GM18517 (cell line): ENCODE results near the gene TNIP3.
"Not testable (repeated sequence)": the region's sequence is repeated elsewhere in the genome, so short reads cannot be mapped to it uniquely, and the experiment has no call there.

ENCODE experiments used
- ATAC-seq: cut with Tn5 transposase; IDR thresholded peaks from one replicate; pipeline ENCODE4 v1.9.1; 2021; ENCODE audit warnings: mild to moderate bottlenecking, moderate library complexity; ENCODE audit not compliant: unreplicated experiment

Gene TNIP3

GRCh38 chr4:121164291-121164690, at the start of gene TNIP3:
TNIP3 (minus strand) TSS chr4:121164321; CDS start chr4:121164125, 196 bp downstream.
- ATAC-seq, result no peak

- no peak for ATAC-seq
Measured at GRCh38 chr4:121212806-121213205, 48.7 kb upstream of the TNIP3 start.

- no peak for ATAC-seq
Measured at GRCh38 chr4:121209171-121209570, 45.0 kb upstream of the TNIP3 start.

- no peak for ATAC-seq
Measured at GRCh38 chr4:121208244-121209007, 44.3 kb upstream of the TNIP3 start.

GRCh38 chr4:121205777-121206176, 41.7 kb upstream of the TNIP3 start:
- ATAC-seq, result not testable (repeated sequence)

- peak; percentile 84 for ATAC-seq
Measured at GRCh38 chr4:121200795-121201472, 36.8 kb upstream of the TNIP3 start.

- peak; percentile 82 for ATAC-seq
Measured at GRCh38 chr4:121199742-121200561, 35.8 kb upstream of the TNIP3 start.

- ATAC-seq, result no peak
Measured at GRCh38 chr4:121198251-121198650, 34.1 kb upstream of the TNIP3 start.

- no peak for ATAC-seq
Measured at GRCh38 chr4:121195649-121196048, 31.5 kb upstream of the TNIP3 start.

GRCh38 chr4:121192480-121192879, 28.4 kb upstream of the TNIP3 start:
- no peak for ATAC-seq

- no peak for ATAC-seq
Measured at GRCh38 chr4:121192013-121192412, 27.9 kb upstream of the TNIP3 start.

GRCh38 chr4:121191361-121191760, 27.2 kb upstream of the TNIP3 start:
- no peak for ATAC-seq

GRCh38 chr4:121190389-121190788, 26.3 kb upstream of the TNIP3 start:
- ATAC-seq, result no peak

GRCh38 chr4:121189326-121190215, 25.4 kb upstream of the TNIP3 start:
- peak; percentile 93 for ATAC-seq

GRCh38 chr4:121187206-121187605, 23.1 kb upstream of the TNIP3 start:
- no peak for ATAC-seq

- ATAC-seq, result peak; percentile 31
Measured at GRCh38 chr4:121185960-121186359, 21.8 kb upstream of the TNIP3 start.

- no peak for ATAC-seq
Measured at GRCh38 chr4:121183989-121184388, 19.9 kb upstream of the TNIP3 start.

GRCh38 chr4:121183361-121183760, 19.2 kb upstream of the TNIP3 start:
- ATAC-seq, result no peak

GRCh38 chr4:121182296-121182695, 18.2 kb upstream of the TNIP3 start:
- ATAC-seq, result no peak

- ATAC-seq, result no peak
Measured at GRCh38 chr4:121181493-121181892, 17.4 kb upstream of the TNIP3 start.
